Lower lobe of right lung (tissue), 2 donors: ENCODE results near the gene CDCA5. TPM values are rescaled to one million over a fixed set of nuclear protein-coding genes. Genes with fewer than 3 reads are reported as not detected.

Experiments used
- ATAC-seq, 2 donors: fragments of 200-7000 bp; cut with Tn5 transposase; one replicate each; pipeline ENCODE4 v1.9.1; 2020 to 2022; ENCODE audit warnings: mild to moderate bottlenecking in 2 of 2, moderate library complexity in 2 of 2
- DNase-seq: peaks from one replicate; pipeline ENCODE4 v3.0.0-alpha.2; 2020
- H3K27ac ChIP-seq: fragments of 200-600 bp; one replicate; pipeline ENCODE4 v1.8.0; 2022
- H3K27me3 ChIP-seq: fragments of 200-600 bp; one replicate; pipeline ENCODE4 v1.8.0; 2022; ENCODE audit warnings: low read depth
- H3K36me3 ChIP-seq: fragments of 200-600 bp; one replicate; pipeline ENCODE4 v1.8.0; 2022; ENCODE audit warnings: mild to moderate bottlenecking
- H3K4me1 ChIP-seq: fragments of 200-600 bp; one replicate; pipeline ENCODE4 v1.8.0; 2022
- H3K4me3 ChIP-seq: fragments of 200-600 bp; one replicate; pipeline ENCODE4 v1.8.0; 2022; ENCODE audit warnings: mild to moderate bottlenecking
- H3K9me3 ChIP-seq: fragments of 200-600 bp; one replicate; pipeline ENCODE4 v1.8.0; 2022
- intact Hi-C: fragments of 100-400 bp; cut with DNase I; formaldehyde crosslinking; loops from one replicate; pipeline ENCODE4 v1.11.0; 2022
- total RNA-seq: library from RNA; stranded (reverse); fragmentation: NEBNext Ultra II Directional; extraction: Animal tissue kit (Norgen Biotek cat#: 25700); gene quantifications from one replicate; pipeline ENCODE4 v1.2.1, GENCODE V29; 2021
- TF ChIP-seq, protein P1 (sequence below): fragments of 200-600 bp; IDR thresholded peaks from one replicate; pipeline ENCODE4 v1.8.0; 2022; ENCODE audit warnings: antibody characterized with exemption, mild to moderate bottlenecking
- donor health status: DM: no; HTN: yes; CAD: no; lungs with severe emphysema.

Gene CDCA5
- total RNA-seq, 1 donor from 2014 or later: 2.8 TPM

DNA sequence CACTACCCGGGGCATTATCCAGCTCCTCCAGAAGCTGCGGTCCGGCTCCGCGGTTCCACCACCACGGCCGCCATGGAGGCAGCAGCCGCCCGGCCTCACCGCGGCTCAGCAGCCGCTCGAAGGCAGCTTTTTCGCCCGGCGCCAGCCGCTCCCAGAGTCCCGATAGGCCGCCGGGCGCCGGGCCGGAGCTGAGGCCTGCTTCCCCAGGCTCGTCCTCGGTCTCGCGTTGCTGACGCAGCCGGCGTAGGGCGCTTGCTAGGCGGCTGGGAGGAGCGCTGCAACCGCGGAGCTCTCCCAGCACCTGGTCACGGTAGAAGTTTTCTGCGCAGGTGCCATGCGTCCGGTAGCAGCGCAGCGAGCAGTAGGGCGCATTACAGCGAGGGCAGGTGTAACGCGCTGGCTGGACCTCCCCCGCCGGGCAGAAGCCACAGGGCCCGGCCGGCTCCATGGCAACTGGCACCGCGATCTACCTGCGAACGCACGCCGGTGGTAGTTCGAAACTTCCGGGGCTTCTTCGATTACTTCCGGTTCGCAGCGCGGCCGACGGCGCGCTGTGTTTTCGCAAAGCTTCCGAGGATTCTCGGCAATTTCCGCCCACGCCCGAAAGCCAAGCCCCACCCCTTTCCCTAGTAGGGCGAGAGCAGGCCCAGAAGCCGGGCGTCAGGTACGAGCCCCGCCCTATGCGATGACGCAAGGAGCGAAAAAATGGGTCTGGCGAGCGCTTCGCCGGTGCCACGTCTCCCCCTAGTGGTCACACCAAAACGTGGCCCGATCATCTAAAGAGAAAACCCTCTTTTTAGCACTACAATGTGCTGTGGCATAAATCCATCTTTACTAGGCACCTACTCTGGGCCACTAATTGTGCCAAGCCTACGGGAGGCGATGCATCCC lies 33.6 kb upstream of the CDCA5 start, which contains the start of gene ZNHIT2:
TSS of gene ZNHIT2 (minus strand) at position 496 of the 891 bp plus-strand sequence. CDS start at position 448, 48 bp downstream.
- Histone ChIP-seq H3K4me3 (peak within 1 kb of the TSS; percentile 94), H3K36me3 (peaks cover 50% of the 10 kb centered on the region), H3K4me1 (peaks cover 49% of the 10 kb centered on the region), H3K9me3 (no peaks in the 10 kb centered on the region), H3K27ac (peak within 1 kb of the TSS; percentile 91), H3K27me3 (no peaks in the 10 kb centered on the region)
- DNase-seq: peak; percentile 100
- ATAC-seq: peak; percentile 91 to 93
- intact Hi-C loops: no loop called here
- TF ChIP-seq, protein P1, sequence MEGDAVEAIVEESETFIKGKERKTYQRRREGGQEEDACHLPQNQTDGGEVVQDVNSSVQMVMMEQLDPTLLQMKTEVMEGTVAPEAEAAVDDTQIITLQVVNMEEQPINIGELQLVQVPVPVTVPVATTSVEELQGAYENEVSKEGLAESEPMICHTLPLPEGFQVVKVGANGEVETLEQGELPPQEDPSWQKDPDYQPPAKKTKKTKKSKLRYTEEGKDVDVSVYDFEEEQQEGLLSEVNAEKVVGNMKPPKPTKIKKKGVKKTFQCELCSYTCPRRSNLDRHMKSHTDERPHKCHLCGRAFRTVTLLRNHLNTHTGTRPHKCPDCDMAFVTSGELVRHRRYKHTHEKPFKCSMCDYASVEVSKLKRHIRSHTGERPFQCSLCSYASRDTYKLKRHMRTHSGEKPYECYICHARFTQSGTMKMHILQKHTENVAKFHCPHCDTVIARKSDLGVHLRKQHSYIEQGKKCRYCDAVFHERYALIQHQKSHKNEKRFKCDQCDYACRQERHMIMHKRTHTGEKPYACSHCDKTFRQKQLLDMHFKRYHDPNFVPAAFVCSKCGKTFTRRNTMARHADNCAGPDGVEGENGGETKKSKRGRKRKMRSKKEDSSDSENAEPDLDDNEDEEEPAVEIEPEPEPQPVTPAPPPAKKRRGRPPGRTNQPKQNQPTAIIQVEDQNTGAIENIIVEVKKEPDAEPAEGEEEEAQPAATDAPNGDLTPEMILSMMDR: peak; percentile 92

DNA sequence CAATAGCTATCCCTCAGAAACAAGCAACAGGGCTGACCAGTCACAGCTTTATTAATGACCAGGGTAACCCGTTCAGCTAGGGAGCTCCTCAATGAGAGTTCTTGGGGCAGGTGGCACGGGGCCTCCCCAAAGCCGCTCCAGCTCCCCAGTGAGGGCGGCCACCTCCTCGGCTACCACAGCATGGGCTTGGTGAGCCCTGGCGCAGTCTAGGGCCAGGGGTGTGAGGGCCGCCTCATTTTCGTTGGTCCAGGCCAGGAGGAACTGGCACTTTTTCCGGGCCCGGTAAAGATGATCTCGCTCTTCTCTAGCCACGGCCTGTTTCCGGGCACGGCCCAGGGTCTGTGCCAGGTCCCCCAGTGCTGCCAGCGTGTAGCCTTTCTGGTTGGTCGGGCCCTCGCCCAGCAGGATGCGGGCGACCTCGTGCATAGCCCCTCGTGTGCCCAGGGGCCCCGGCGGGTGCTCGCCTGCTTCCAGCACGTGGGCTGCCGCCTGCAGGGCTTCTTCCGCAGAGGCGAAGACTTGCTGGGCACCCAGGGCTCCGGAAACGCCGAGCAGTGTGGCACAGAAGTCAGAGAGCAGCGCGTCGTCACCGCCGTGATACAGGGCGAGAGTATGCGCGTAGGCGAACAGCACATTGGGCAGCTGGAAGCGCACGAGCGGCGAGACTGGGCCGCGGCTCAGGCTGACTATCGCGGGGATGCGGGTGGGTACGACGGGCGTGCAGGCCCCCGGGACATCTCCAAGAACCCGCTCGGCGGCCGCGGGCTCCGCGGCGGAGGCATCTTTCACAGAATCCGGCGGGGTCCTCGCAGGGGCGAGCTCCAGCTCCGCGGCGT lies 32.7 kb upstream of the CDCA5 start:
- peak; percentile 13 to 14 for ATAC-seq
- DNase-seq: peak; percentile 65
- peak overlapping the region; percentile 91 for H3K27ac ChIP-seq

DNA sequence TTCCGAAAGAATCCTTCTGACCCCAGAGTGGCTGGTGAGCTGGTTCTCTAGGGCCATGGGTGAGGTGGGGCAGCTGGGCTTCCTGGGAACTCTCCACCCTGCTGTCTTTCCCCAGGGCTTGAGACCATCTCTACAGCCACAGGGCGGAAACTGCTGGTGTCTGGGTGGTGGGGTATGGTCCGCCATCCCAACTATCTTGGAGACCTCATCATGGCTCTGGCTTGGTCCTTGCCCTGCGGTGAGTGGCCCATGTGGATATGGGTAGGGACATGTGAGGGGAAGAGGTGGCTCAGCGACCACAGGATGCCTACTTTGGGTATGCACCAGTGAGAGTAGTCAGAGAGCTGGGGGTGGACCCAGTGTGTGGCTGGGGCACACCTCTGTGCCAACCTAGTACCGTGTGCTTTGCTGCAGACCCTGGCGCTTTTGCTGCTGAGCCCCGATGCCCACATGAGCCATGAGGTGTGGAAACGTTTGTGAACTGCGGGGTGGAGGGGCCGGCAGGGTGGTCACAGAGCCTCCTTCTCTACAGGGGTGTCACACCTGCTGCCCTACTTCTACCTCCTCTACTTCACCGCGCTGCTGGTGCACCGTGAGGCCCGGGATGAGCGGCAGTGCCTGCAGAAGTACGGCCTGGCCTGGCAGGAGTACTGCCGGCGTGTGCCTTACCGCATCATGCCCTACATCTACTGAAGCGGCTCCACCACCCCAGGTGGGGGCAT lies 31.7 kb upstream of the CDCA5 start:
- TF ChIP-seq, protein P1: no peak
- no peak for ATAC-seq
- Histone ChIP-seq H3K4me1 (peaks cover 53% of the 10 kb centered on the region), H3K27me3 (no peaks in the 10 kb centered on the region), H3K9me3 (no peaks in the 10 kb centered on the region), H3K36me3 (peaks cover 43% of the 10 kb centered on the region), H3K27ac (no peak overlapping the region), H3K4me3 (no peak overlapping the region)
- intact Hi-C loops: no loop called here
- DNase-seq: no peak

More for the DNA sequence above, 32.7 kb upstream of the CDCA5 start:
- Histone ChIP-seq H3K36me3 (peaks cover 50% of the 10 kb centered on the region), H3K4me3 (peak overlapping the region; percentile 94), H3K9me3 (no peaks in the 10 kb centered on the region), H3K4me1 (peaks cover 53% of the 10 kb centered on the region), H3K27me3 (no peaks in the 10 kb centered on the region)
- intact Hi-C loops: no loop called here
- TF ChIP-seq, protein P1: no peak

DNA sequence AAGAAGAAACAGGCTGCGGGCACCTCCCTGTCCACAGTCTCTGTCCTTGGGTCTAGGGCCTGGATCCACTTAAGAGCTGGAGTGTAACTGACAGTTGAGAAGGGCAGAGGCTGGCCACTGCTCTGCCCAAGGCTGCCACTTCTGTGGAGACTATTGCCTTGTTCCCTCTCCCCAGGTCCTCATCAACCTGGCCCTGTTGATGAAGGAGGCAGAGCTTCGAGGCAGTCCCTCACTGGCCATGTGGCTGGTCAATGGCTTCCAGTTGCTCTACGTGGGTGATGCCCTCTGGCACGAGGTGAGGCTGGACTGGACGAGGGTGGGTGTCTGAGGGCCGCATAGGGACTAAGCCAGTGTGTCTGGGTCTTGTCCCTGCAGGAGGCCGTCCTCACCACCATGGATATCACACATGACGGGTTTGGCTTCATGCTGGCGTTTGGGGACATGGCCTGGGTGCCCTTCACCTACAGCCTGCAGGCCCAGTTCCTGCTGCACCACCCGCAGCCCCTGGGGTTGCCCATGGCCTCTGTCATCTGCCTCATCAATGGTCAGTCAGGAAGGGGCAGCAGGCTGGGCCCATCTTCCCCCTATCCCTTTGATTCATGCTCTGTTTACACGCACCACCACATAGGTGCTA lies 30.8 kb upstream of the CDCA5 start:
- H3K4me3 ChIP-seq: no peak overlapping the region
- no peak for ATAC-seq
- H3K9me3 ChIP-seq: no peaks in the 10 kb centered on the region
- no peaks in the 10 kb centered on the region for H3K27me3 ChIP-seq
- intact Hi-C loops: no loop called here
- peaks cover 39% of the 10 kb centered on the region for H3K36me3 ChIP-seq
- H3K4me1 ChIP-seq: peaks cover 50% of the 10 kb centered on the region
- DNase-seq: no peak
- no peak overlapping the region for H3K27ac ChIP-seq
- TF ChIP-seq, protein P1: no peak
